Measurements from ENCODE around the gene LDLRAP1. TPM values are rescaled to one million over a fixed set of nuclear protein-coding genes. Genes with fewer than 3 reads are reported as not detected.

The LDLRAP1 gene
- total RNA-seq, 1 experiment from 2014 or later = 29.2 TPM

GRCh38 chr1:25611843-25612242 is 68.4 kb downstream of the LDLRAP1 start:
- DNase-seq = no peak
- Histone ChIP-seq H3K4me2 (no peak overlapping the region), H3K79me2 (ENCODE audit: low read depth) (no peaks in the 10 kb centered on the region), H2AFZ (no peak overlapping the region), H3K27me3 (ENCODE audit: insufficient read depth, low read depth) (no peaks in the 10 kb centered on the region), H3F3A (ENCODE audit: insufficient read depth, low read depth) (peaks cover 17% of the 10 kb centered on the region; the same call in 1 of the 2 replicates), H3K9me3 (ENCODE audit: insufficient read depth, low read depth) (no peaks in the 10 kb centered on the region), H4K20me1 (ENCODE audit: insufficient read depth) (no peaks in the 10 kb centered on the region), H3K4me1 (replicated peaks; ENCODE audit: insufficient read depth) (peaks cover 15% of the 10 kb centered on the region; the same call in 1 of the 2 replicates), H3K4me3 (no peak overlapping the region), H3K9me2 (ENCODE audit: insufficient read depth) (no peaks in the 10 kb centered on the region), H3K27ac (no peak overlapping the region), H3K36me3 (ENCODE audit: low read depth) (no peaks in the 10 kb centered on the region)
- intact Hi-C loops (cut with micrococcal nuclease; ENCODE audit: unreplicated experiment) = loop anchor here (5.0 to 10.0 kb wide), 2 partner anchors 83 to 385 kb away; partner anchors contain the start of gene PAFAH2
- POLR2A ChIA-PET (ENCODE audit: unreplicated experiment) = no interaction called here
- TF ChIP-seq CTCF (conservative IDR thresholded peaks at IDR 0.05) = no peak
- no peak for TF ChIP-seq EZH2 (IDR thresholded peaks at IDR 0.05; ENCODE audit: low read depth)
- CTCF ChIA-PET = no interaction called here
- no TSS peak for BruUV-seq (replicated peaks)

GRCh38 chr1:25612421-25612820 is 69.0 kb downstream of the LDLRAP1 start:
- Histone ChIP-seq H3F3A (ENCODE audit: insufficient read depth, low read depth) (peaks cover 17% of the 10 kb centered on the region; the same call in 1 of the 2 replicates), H3K4me2 (no peak overlapping the region), H2AFZ (no peak overlapping the region), H3K9me2 (ENCODE audit: insufficient read depth) (no peaks in the 10 kb centered on the region), H3K36me3 (ENCODE audit: low read depth) (no peaks in the 10 kb centered on the region), H3K79me2 (ENCODE audit: low read depth) (no peaks in the 10 kb centered on the region), H4K20me1 (ENCODE audit: insufficient read depth) (no peaks in the 10 kb centered on the region), H3K27ac (no peak overlapping the region), H3K4me3 (no peak overlapping the region), H3K27me3 (ENCODE audit: insufficient read depth, low read depth) (no peaks in the 10 kb centered on the region), H3K4me1 (replicated peaks; ENCODE audit: insufficient read depth) (peaks cover 15% of the 10 kb centered on the region; the same call in 1 of the 2 replicates), H3K9me3 (ENCODE audit: insufficient read depth, low read depth) (no peaks in the 10 kb centered on the region)
- intact Hi-C loops (cut with micrococcal nuclease; ENCODE audit: unreplicated experiment) = loop anchor here (5.0 to 10.0 kb wide), 2 partner anchors 82 to 385 kb away; partner anchors contain the start of gene PAFAH2
- no peak for DNase-seq
- CTCF ChIA-PET = no interaction called here
- BruUV-seq (replicated peaks) = no TSS peak
- POLR2A ChIA-PET (ENCODE audit: unreplicated experiment) = no interaction called here
- TF ChIP-seq EZH2 (IDR thresholded peaks at IDR 0.05; ENCODE audit: low read depth) = no peak

- ChIA-PET POLR2A (ENCODE audit: unreplicated experiment) (no interaction called here), CTCF (no interaction called here)
- H3K4me1 ChIP-seq (replicated peaks; ENCODE audit: insufficient read depth) = peaks cover 15% of the 10 kb centered on the region; the same call in 1 of the 2 replicates
- DNase-seq = no peak
- no peaks in the 10 kb centered on the region for H4K20me1 ChIP-seq (ENCODE audit: insufficient read depth)
- no TSS peak for BruUV-seq (replicated peaks)
- H3K9me2 ChIP-seq (ENCODE audit: insufficient read depth) = no peaks in the 10 kb centered on the region
- H3K27ac ChIP-seq = no peak overlapping the region
- intact Hi-C loops (cut with micrococcal nuclease; ENCODE audit: unreplicated experiment) = loop anchor here (5.0 to 10.0 kb wide), 2 partner anchors 82 to 384 kb away; partner anchors contain the start of gene PAFAH2
- TF ChIP-seq EZH2 (IDR thresholded peaks at IDR 0.05; ENCODE audit: low read depth) = no peak
- TF ChIP-seq CTCF (conservative IDR thresholded peaks at IDR 0.05) = no peak
- no peaks in the 10 kb centered on the region for H3K27me3 ChIP-seq (ENCODE audit: insufficient read depth, low read depth)
- no peaks in the 10 kb centered on the region for H3K9me3 ChIP-seq (ENCODE audit: insufficient read depth, low read depth)
- peaks cover 17% of the 10 kb centered on the region; the same call in 1 of the 2 replicates for H3F3A ChIP-seq (ENCODE audit: insufficient read depth, low read depth)
- H3K4me2 ChIP-seq = no peak overlapping the region
- no peaks in the 10 kb centered on the region for H3K36me3 ChIP-seq (ENCODE audit: low read depth)
- H2AFZ ChIP-seq = no peak overlapping the region
- no peak overlapping the region for H3K4me3 ChIP-seq
- no peaks in the 10 kb centered on the region for H3K79me2 ChIP-seq (ENCODE audit: low read depth)
Observed at GRCh38 chr1:25613091-25613490, 69.7 kb downstream of the LDLRAP1 start.

Data from PC-9 (cell line).